AG09319 (cell line): ENCODE data around the gene PHEX.

Experiments used
- DNase-seq: peaks from one replicate; pipeline ENCODE4 v3.0.0-alpha.2; 2010; ENCODE audit warnings: low read depth; ENCODE audit errors: extremely low read depth
- CTCF ChIP-seq: IDR thresholded peaks from 2 replicates; pipeline ENCODE4 v1.5.1; 2011; ENCODE audit warnings: low read depth, mild to moderate bottlenecking, inconsistent platforms, low read length, moderate library complexity

Gene PHEX

GRCh38 chrX:22206781-22207180, 174.7 kb downstream of the PHEX start:
- DNase-seq, result no peak

GRCh38 chrX:22220941-22221340, 188.8 kb downstream of the PHEX start:
- no peak for DNase-seq
- TF ChIP-seq CTCF, result no peak

More at GRCh38 chrX:22206781-22207180, 174.7 kb downstream of the PHEX start:
- no peak for TF ChIP-seq CTCF

- no peak for DNase-seq
Observed at GRCh38 chrX:22234380-22234779, 202.3 kb downstream of the PHEX start.

GRCh38 chrX:22237479-22237878, 205.4 kb downstream of the PHEX start:
- no peak for DNase-seq
- no peak for TF ChIP-seq CTCF

More at GRCh38 chrX:22234380-22234779, 202.3 kb downstream of the PHEX start:
- TF ChIP-seq CTCF, result no peak

GRCh38 chrX:22246620-22247019, 214.5 kb downstream of the PHEX start:
- no peak for TF ChIP-seq CTCF
- no peak for DNase-seq

- TF ChIP-seq CTCF, result no peak
- no peak for DNase-seq
Observed at GRCh38 chrX:22247169-22247568, 215.0 kb downstream of the PHEX start.

GRCh38 chrX:22248401-22248800, 216.3 kb downstream of the PHEX start:
- no peak for DNase-seq
- no peak for TF ChIP-seq CTCF
